Measurements from ENCODE around the gene OPCML. TPM values are rescaled to one million over a fixed set of nuclear protein-coding genes. Genes with fewer than 3 reads are reported as not detected.

The OPCML gene
- total RNA-seq, 2 donors from 2014 or later, result not detected

DNA sequence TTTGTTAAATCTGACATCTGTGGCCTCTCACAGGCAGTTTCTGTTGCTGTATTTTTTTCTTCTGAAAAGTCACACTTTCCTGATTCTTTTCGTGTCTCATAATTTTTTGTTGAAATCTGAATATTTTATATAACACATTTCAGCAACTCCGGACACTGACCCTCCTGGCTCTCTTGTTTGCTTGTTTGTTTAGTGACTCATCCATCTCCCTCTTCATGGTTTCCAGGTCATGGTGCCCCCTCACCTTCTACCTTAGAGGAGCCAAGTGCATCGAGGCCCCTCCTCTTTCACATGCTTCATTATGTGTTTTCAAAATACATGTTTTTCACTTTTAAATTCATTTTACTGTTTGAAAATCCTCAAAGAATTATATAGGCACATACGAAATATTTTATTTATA lies 562.4 kb downstream of the OPCML start:
- Mint-ChIP-seq H3K27ac (no peak overlapping the region), H3K9me3 (peaks cover 3% of the 10 kb centered on the region), H3K4me1 (no peaks in the 10 kb centered on the region), H3K36me3 (ENCODE audit: low read depth) (no peaks in the 10 kb centered on the region), H3K27me3 (peaks cover 43% of the 10 kb centered on the region), H3K4me3 (no peak overlapping the region)
- ATAC-seq (replicated peaks), result no peak

DNA sequence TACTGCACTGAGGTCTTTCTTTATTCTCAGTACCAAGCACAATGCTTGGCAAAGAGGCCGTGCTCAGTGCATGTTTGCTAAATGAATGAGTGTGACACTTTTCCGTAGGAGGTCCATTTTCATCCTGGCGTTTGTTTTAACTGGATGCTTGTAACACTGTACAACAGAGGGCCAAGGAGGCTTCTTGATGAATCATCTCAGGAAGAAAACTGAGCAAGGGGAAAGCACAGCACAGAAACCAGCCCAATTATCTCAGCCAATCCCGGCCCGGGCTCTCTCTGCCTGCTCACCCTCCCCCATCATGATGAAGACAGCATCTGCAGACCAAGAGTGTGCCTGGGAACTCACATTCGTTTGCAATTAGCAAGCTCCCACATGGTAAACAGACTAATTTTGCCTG lies 570.3 kb downstream of the OPCML start:
- Mint-ChIP-seq H3K9me3 (no peaks in the 10 kb centered on the region), H3K27ac (no peak overlapping the region), H3K27me3 (peaks cover 27% of the 10 kb centered on the region), H3K4me1 (no peaks in the 10 kb centered on the region), H3K36me3 (ENCODE audit: low read depth) (no peaks in the 10 kb centered on the region), H3K4me3 (no peak overlapping the region)
- ATAC-seq (replicated peaks), result no peak

DNA sequence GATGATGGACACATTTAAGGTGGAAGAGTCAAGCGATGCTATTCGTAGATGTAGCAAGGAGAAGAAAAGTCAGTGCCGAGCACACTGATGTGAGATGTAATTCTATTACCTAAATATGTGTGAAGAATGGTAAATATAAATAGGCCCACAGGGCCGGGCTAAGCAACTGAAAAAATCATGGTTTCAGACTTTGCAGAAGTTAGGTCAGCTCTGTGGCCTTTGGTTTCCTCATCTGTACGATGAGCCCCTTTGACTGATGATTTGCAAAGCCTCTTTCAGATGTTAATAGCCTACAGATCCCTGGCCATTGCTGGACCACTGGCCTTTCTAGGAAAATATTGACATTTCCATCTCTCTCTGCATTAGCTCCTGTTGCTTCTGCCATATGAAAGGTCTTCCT lies 570.8 kb downstream of the OPCML start:
- Mint-ChIP-seq H3K36me3 (ENCODE audit: low read depth) (no peaks in the 10 kb centered on the region), H3K9me3 (no peaks in the 10 kb centered on the region), H3K4me1 (no peaks in the 10 kb centered on the region), H3K4me3 (no peak overlapping the region), H3K27me3 (peaks cover 27% of the 10 kb centered on the region), H3K27ac (no peak overlapping the region)
- ATAC-seq (replicated peaks), result no peak

DNA sequence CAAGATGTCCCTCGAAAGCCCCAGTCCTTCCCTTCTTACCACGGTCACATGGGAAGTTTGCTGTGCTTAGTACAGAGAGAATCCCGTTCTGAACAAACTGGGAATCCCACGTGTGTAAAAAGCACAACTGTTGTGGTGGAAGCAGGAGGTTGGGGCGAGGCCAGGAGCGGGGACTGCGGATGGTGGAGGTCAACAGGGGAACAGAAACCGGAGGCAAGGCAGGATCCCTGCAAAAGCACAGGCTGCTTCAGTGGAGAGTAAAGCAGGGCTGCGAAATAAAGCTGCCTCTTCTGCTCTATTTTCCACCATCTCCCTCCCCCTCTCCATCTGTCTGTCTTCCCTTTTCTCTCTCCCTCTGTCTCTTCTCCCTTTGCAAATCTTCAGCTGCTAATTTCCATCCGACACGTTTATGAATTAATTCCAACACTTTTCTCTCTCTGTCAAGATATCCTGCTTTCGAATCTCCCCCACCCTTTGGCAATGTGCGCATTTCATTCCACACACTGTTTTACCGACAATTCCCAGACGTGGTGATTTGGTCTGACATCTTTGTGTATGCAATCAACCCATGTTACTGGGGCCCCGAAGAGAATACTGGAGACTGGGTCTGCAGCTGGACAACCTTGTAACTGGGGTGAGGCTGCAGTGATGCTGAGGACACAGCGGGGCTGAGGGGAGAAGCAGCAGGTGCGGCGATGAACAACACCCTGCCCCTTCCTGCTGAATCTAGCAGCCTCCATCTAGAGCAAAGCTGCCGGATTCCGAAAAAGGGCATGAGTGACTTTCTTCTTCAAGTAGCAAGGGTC lies 571.8 kb downstream of the OPCML start:
- H3K9me3 Mint-ChIP-seq, result no peaks in the 10 kb centered on the region
- H3K27ac Mint-ChIP-seq, result no peak overlapping the region
- peaks cover 27% of the 10 kb centered on the region for H3K27me3 Mint-ChIP-seq
- ATAC-seq (replicated peaks), result no peak
- H3K4me3 Mint-ChIP-seq, result no peak overlapping the region
- H3K4me1 Mint-ChIP-seq, result no peaks in the 10 kb centered on the region
- no peaks in the 10 kb centered on the region for H3K36me3 Mint-ChIP-seq (ENCODE audit: low read depth)

DNA sequence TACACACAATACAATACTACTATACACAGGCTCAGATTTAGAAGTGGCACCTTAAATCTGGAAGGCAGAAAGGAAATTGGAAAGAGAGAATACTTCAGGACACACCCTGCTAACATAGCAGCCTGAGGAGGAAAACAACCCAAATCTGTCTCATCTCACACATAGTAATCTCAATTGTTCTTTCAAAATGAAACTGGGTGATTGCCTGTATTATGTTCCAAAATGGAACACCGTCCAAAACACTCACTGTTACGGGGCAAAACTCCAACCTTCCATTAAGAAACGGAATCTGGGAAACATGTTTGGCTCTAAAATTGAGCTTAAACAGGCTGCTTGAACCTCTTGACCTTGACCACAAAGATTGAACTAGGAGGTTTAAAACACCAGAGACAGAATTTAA lies 572.6 kb downstream of the OPCML start:
- H3K4me1 Mint-ChIP-seq, result no peaks in the 10 kb centered on the region
- H3K36me3 Mint-ChIP-seq (ENCODE audit: low read depth), result no peaks in the 10 kb centered on the region
- ATAC-seq (replicated peaks), result no peak
- no peak overlapping the region for H3K4me3 Mint-ChIP-seq
- peaks cover 27% of the 10 kb centered on the region for H3K27me3 Mint-ChIP-seq
- H3K27ac Mint-ChIP-seq, result no peak overlapping the region
- no peaks in the 10 kb centered on the region for H3K9me3 Mint-ChIP-seq

DNA sequence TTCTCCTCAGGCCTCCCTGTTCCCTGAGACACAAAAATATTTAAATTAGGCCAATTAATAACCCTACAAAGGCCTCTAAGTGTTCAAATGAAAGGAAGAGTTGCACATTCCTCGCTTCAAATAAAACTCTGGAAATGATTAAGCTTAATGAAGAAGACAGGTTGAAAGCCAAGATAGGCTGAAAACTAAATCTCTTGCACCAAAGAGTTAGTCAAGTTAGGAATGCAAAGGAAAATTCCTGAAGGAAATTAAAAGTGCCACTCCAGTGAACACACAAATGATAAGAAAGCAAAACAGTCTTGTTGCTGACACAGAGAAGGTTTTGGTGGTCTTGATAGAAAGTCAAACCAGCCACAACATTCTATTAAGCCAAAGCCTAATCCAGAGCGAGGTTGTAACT lies 574.4 kb downstream of the OPCML start:
- Mint-ChIP-seq H3K9me3 (no peaks in the 10 kb centered on the region), H3K4me1 (no peaks in the 10 kb centered on the region), H3K4me3 (no peak overlapping the region), H3K27me3 (peaks cover 29% of the 10 kb centered on the region), H3K27ac (no peak overlapping the region), H3K36me3 (ENCODE audit: low read depth) (no peaks in the 10 kb centered on the region)
- ATAC-seq (replicated peaks), result no peak

DNA sequence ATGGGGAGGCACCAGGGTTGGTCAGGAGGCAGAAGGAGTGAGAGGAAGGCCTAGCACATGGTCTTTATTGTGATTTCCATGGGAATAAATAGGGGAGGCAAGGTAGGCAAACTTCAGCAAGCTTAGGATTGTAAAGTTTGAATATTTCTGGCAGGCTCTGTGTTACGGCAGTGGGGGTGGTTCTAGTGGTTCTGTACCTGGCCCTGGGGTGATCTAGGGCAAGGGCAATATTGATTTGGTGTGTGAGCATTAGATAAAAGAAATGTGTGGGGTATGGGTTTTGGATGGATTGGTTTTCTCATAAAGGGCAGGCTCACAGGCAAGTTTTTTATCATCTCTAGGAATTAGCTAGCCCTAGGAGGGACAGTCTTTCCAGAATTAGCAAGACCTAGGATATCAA lies 584.0 kb downstream of the OPCML start:
- H3K4me3 Mint-ChIP-seq, result no peak overlapping the region
- H3K36me3 Mint-ChIP-seq (ENCODE audit: low read depth), result no peaks in the 10 kb centered on the region
- peaks cover 40% of the 10 kb centered on the region for H3K27me3 Mint-ChIP-seq
- H3K9me3 Mint-ChIP-seq, result no peaks in the 10 kb centered on the region
- H3K27ac Mint-ChIP-seq, result no peak overlapping the region
- no peak for ATAC-seq (replicated peaks)
- no peaks in the 10 kb centered on the region for H3K4me1 Mint-ChIP-seq

DNA sequence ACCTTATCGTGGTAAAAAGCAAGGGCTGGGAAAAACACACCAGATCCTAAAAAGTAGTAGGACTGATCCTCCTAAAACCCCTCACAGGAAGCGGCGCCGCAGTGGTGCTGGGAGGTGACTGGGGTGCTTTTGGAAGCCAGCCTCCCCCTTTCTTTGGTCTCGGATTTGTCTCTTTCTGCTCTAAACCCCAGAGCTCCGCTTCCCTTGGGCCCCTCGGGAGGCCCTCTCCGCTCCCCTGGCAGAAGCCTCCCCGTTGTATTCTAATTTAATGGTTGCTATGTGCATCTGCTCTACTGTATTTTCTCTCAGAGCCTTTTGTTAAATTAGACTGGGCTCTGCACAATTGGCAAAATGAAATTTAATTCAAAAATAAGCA lies 587.7 kb downstream of the OPCML start:
- Mint-ChIP-seq H3K4me1 (no peaks in the 10 kb centered on the region), H3K4me3 (peak overlapping the region; percentile 44)

DNA sequence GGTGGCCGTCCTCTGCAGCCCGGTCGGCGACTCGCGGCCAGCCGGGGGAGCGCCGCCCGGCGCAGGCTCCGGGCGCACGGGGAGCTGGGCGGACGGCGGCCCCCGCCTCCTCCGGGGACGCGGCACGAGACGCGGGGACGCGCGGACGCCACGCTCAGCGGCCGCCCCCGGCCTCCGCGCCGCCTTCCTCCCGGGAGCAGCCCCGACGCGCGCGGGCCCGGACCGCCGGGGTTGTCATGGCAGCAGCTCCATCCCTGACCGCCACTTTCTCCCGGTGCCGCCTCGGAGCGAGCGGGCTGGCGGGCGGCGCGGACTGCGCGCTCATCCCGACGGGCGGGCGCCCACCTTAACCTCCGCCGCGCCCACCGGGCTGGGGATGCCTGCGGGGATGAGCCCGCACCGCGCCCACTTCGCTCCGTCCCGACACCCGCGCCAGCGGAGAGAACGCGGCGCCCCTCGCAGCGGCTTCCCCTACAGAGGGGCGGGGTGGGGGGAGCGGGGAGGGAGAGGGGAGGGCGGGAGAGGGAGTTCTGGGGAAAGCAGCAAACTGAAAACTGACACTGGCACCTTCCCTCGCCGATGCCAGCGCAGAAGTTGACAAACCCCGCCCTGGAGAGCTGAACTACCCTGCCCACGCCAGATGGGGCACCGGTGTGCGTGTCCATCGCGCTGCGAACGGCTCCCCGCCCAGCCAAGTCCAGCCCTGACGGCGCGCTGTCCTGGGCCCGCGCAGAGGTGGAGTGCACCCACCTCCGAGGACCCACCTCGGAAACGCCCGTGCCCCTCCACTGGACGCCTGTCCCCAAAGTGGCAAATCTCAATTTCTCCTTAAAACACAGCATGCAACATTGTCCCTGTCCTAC lies 588.4 kb downstream of the OPCML start:
- Mint-ChIP-seq H3K4me3 (peak overlapping the region; percentile 48), H3K36me3 (ENCODE audit: low read depth) (no peaks in the 10 kb centered on the region), H3K27me3 (peaks cover 40% of the 10 kb centered on the region), H3K4me1 (no peaks in the 10 kb centered on the region), H3K9me3 (no peaks in the 10 kb centered on the region), H3K27ac (no peak overlapping the region)
- no peak for ATAC-seq (replicated peaks)

More for the DNA sequence above, 587.7 kb downstream of the OPCML start:
- Mint-ChIP-seq H3K9me3 (no peaks in the 10 kb centered on the region), H3K27me3 (peaks cover 43% of the 10 kb centered on the region), H3K27ac (no peak overlapping the region), H3K36me3 (ENCODE audit: low read depth) (no peaks in the 10 kb centered on the region)
- ATAC-seq (replicated peaks), result no peak

DNA sequence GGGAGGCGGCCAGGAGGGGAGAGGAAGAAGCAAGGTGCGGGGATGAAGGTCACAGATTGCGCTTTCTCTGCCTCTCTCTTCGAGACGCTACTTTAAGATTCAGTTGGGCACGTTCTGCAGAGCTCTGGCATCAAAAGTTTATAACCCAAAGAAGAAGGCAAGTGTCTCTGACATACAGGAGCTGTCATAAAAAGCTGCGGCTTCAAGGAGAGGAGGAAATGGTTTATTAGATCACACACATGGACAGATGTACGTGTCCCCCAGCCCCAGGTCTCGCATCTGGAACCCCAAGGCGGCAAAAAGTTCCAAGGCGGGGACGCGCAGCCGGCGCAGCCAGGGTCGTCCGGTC lies 589.0 kb downstream of the OPCML start:
- no peaks in the 10 kb centered on the region for H3K9me3 Mint-ChIP-seq
- H3K4me1 Mint-ChIP-seq, result no peaks in the 10 kb centered on the region
- H3K27me3 Mint-ChIP-seq, result peaks cover 39% of the 10 kb centered on the region
- no peak overlapping the region for H3K27ac Mint-ChIP-seq
- no peak for ATAC-seq (replicated peaks)
- H3K36me3 Mint-ChIP-seq (ENCODE audit: low read depth), result no peaks in the 10 kb centered on the region
- peak overlapping the region; percentile 48 for H3K4me3 Mint-ChIP-seq

DNA sequence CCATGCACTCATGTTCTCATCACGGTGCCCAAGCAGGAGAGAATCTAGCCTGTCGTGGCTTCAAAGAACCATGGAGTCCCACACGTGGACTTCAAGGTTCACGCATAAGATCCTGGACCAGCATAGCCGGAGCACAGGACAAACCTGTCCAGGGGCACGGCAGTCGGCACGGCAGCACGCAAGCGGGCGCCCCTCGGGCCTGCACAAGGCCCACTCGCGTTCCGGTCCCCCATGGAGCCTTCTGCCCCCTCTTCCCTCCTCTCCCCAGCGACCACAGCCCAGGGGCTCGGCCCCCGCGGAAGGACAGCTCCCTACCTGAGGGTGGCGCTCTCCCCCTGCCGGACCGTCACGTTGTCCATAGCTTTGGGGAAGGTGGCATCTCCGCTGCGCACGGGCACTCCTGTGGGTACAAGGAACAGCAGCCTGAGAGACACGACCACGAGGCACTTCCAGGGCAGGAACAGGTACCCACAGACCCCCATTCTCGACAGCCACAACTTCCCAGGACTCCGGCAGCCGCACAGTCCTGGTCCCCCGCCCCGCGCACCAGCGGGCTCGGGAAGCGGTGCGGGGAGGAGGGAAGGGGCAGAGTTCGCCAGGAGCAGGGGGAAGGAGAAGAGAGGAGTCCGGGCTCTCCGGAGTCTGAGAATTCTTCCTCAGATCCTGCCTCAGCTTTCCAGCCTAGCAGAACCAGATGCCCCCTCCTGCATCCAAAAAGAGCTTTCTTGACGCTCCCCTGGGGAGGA lies 589.5 kb downstream of the OPCML start:
- ATAC-seq (replicated peaks), result no peak
- Mint-ChIP-seq H3K9me3 (no peaks in the 10 kb centered on the region), H3K27ac (no peak overlapping the region), H3K4me3 (peak overlapping the region; percentile 48), H3K4me1 (no peaks in the 10 kb centered on the region), H3K27me3 (peaks cover 35% of the 10 kb centered on the region), H3K36me3 (ENCODE audit: low read depth) (no peaks in the 10 kb centered on the region)

DNA sequence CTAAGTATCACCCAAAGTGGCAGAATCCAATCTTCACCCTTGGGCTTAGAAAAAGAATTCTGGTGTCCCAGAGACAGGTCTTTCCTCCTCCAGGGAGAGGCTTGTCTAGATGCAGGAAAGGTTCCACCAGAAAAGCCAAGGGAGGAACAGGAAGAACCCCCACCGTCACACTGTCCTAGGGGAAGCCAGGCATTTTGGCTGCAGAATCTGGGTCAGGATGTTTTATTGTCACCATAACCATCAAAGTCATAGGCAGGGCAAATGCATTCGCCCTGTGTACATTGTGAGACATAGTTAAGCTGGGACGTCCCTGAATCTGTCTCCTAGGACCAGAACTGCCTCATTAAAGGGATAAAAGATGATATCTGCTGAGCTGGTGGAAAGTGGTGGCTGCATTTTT lies 590.5 kb downstream of the OPCML start:
- no peak overlapping the region for H3K4me3 Mint-ChIP-seq
- no peaks in the 10 kb centered on the region for H3K9me3 Mint-ChIP-seq
- no peak overlapping the region for H3K27ac Mint-ChIP-seq
- no peaks in the 10 kb centered on the region for H3K4me1 Mint-ChIP-seq
- no peak for ATAC-seq (replicated peaks)
- H3K27me3 Mint-ChIP-seq, result peaks cover 31% of the 10 kb centered on the region
- H3K36me3 Mint-ChIP-seq (ENCODE audit: low read depth), result no peaks in the 10 kb centered on the region

DNA sequence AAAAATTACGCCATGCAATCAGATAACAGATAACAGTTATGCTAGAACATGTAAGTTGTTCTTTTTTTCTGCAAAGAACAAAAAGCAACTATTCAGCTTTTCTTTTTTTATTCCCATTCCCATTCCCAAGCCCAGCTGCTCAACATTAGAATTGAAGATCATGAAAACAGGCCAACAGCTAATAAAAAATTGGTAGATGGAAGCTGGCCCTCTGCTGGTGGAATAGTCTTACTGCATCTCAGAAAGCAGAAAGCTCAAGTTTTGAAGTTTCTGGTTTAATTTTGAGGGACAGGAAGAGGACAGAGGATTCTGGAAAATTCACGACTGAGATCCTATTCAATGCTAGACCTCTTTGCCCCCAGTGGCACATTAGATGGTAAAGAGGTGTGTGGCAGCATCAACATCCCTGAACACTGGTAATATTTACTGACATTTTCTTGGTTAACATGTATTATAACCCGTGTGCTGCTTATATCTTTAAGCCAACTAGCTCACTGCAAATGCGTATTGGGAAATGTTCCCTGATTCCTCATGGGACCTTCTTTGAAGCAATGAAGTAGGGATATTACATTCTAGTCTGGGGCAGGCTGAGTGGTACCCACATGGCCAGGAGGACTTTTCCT lies 591.2 kb downstream of the OPCML start:
- Mint-ChIP-seq H3K4me1 (no peaks in the 10 kb centered on the region), H3K9me3 (no peaks in the 10 kb centered on the region), H3K27me3 (peaks cover 28% of the 10 kb centered on the region), H3K27ac (no peak overlapping the region), H3K4me3 (no peak overlapping the region), H3K36me3 (ENCODE audit: low read depth) (no peaks in the 10 kb centered on the region)
- no peak for ATAC-seq (replicated peaks)

DNA sequence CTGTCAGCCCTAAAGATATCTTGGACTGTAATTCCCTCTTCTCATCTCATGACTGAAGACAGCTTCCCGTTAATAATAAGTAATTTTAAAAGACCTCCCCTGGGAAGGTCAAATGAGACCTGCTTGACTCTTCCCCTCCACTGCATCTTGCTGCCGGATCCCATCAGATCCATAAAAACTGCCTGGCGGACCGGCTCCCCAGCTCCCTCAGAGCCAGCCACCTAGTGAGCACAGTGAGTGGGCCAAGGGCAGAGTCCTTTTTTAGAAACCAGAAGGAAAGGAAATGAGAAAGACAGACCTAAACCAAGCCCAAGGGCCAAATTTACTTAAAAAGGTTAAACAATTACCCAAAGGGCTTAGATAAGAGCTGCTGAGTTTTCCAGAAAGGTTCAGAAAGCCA lies 595.3 kb downstream of the OPCML start:
- Mint-ChIP-seq H3K27ac (no peak overlapping the region), H3K36me3 (ENCODE audit: low read depth) (no peaks in the 10 kb centered on the region), H3K27me3 (peaks cover 7% of the 10 kb centered on the region), H3K9me3 (no peaks in the 10 kb centered on the region), H3K4me1 (no peaks in the 10 kb centered on the region), H3K4me3 (no peak overlapping the region)
- no peak for ATAC-seq (replicated peaks)
